Esophagus squamous epithelium (tissue), 4 donors: ENCODE results near the gene GNLY.

ENCODE experiments used
- CTCF ChIP-seq, 6 experiments: fragments of 450-650 bp in 4 of 6; fragments of 200-600 bp in 2 of 6; sonication (generic) in 2 of 6; IDR thresholded peaks; one replicate each; pipeline ENCODE4 v1.5.1; 2016 to 2019; ENCODE audit warnings: antibody characterized with exemption in 6 of 6, mild to moderate bottlenecking in 4 of 6, moderate library complexity in 4 of 6
- POLR2A ChIP-seq, 4 donors: fragments of 450-650 bp; IDR thresholded peaks; one replicate each; pipeline ENCODE4 v1.6.1; 2017; ENCODE audit warnings: antibody characterized with exemption in 4 of 4, mild to moderate bottlenecking in 4 of 4, moderate library complexity in 3 of 4

- TF ChIP-seq CTCF (IDR thresholded peaks at IDR 0.05) (no peak), POLR2A (IDR thresholded peaks at IDR 0.05) (no peak)
These were observed 53.3 kb downstream of the GNLY start for GRCh38 chr2:85747441-85747840.
